Mesothelial cell of epicardium (in vitro differentiated cells): Measurements from ENCODE around the gene ARL13B. TPM values are rescaled to one million over a fixed set of nuclear protein-coding genes. Genes with fewer than 3 reads are reported as not detected.

ENCODE experiments used
- DNase-seq, 2 experiments: peaks; one replicate each; pipeline ENCODE4 v3.0.0; 2021; ENCODE audit warnings: low spot score in 2 of 2; ENCODE audit not compliant: unreplicated experiment in 2 of 2
- H3K27ac Mint-ChIP-seq: 2 replicates; pipeline ENCODE4 v1.8.0; 2021; ENCODE audit warnings: mixed read lengths
- H3K27me3 Mint-ChIP-seq: 2 replicates; pipeline ENCODE4 v1.8.0; 2021; ENCODE audit warnings: low read depth, mixed read lengths
- H3K36me3 Mint-ChIP-seq: 2 replicates; pipeline ENCODE4 v1.8.0; 2021; ENCODE audit warnings: mixed read lengths
- H3K4me1 Mint-ChIP-seq: 2 replicates; pipeline ENCODE4 v1.8.0; 2021; ENCODE audit warnings: mixed read lengths
- H3K4me3 Mint-ChIP-seq: 2 replicates; pipeline ENCODE4 v1.8.0; 2021; ENCODE audit warnings: mild to moderate bottlenecking, moderate library complexity, mixed read lengths
- H3K9me3 Mint-ChIP-seq: 2 replicates; pipeline ENCODE4 v1.8.0; 2021; ENCODE audit warnings: mixed read lengths
- total RNA-seq: library from RNA; stranded (reverse); gene quantifications from 3 replicates; pipeline ENCODE4 v1.2.1, GENCODE V29; 2021
- TF ChIP-seq, protein P1 (sequence below): fragments of 200-600 bp; sonication (generic); IDR thresholded peaks from one replicate; pipeline ENCODE4 v1.5.0; 2021; ENCODE audit warnings: antibody characterized with exemption; ENCODE audit not compliant: unreplicated experiment

The ARL13B gene
- total RNA-seq, 1 donor from 2014 or later: 14.1 TPM

DNA sequence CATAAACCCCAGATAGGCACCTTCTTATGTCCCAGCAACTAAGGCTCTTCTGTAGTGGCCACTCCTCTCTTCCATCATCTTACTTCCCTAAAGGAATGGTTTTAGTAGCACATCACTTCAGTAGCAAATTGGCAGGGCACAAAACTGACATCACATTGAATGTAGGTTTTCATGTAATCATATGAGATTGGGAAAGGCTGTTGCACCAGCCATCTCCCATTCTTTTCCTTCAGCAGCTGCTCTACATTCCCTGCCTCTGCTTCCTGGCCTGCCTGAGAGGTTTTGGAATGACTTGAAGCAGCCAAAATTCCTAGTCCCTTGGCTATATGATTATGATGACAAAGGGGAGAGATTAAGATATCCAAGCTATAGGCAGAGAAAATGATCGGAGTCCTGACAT, 119.4 kb downstream of the ARL13B start:
- peaks cover 42% of the 10 kb centered on the region for H3K36me3 Mint-ChIP-seq
- H3K27me3 Mint-ChIP-seq: no peaks in the 10 kb centered on the region
- no peak overlapping the region for H3K27ac Mint-ChIP-seq
- TF ChIP-seq, protein P1, sequence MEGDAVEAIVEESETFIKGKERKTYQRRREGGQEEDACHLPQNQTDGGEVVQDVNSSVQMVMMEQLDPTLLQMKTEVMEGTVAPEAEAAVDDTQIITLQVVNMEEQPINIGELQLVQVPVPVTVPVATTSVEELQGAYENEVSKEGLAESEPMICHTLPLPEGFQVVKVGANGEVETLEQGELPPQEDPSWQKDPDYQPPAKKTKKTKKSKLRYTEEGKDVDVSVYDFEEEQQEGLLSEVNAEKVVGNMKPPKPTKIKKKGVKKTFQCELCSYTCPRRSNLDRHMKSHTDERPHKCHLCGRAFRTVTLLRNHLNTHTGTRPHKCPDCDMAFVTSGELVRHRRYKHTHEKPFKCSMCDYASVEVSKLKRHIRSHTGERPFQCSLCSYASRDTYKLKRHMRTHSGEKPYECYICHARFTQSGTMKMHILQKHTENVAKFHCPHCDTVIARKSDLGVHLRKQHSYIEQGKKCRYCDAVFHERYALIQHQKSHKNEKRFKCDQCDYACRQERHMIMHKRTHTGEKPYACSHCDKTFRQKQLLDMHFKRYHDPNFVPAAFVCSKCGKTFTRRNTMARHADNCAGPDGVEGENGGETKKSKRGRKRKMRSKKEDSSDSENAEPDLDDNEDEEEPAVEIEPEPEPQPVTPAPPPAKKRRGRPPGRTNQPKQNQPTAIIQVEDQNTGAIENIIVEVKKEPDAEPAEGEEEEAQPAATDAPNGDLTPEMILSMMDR: no peak
- H3K4me3 Mint-ChIP-seq: no peak overlapping the region
- no peaks in the 10 kb centered on the region for H3K9me3 Mint-ChIP-seq
- DNase-seq: no peak
- H3K4me1 Mint-ChIP-seq: no peaks in the 10 kb centered on the region

DNA sequence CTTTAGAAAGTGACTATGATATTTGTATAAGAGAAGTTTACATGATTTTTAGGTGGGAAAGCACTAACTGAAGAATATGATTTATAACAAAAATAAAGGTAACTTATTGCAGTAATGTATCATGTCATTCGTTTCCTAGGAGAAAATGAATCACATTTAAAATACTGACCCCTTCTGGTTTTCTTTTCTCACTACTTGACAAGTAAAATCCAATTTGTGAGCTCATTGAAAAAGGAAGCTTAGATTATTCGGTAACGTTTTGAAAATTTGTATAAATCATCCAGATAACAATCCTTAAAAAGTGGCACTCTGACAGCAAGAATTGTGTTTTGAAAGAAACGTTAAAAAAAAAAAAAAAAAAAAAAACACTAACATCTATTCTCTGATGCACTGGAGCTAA, 121.9 kb downstream of the ARL13B start:
- Mint-ChIP-seq H3K36me3 (peaks cover 33% of the 10 kb centered on the region), H3K4me3 (no peak overlapping the region), H3K27me3 (no peaks in the 10 kb centered on the region), H3K9me3 (no peaks in the 10 kb centered on the region), H3K4me1 (peaks cover 16% of the 10 kb centered on the region), H3K27ac (no peak overlapping the region)
- DNase-seq: no peak
- TF ChIP-seq, protein P1: no peak

Other genes starting within 250 kb of the ARL13B start
- 15.4 to 16.9 TPM (median 16.0 TPM) in 3 replicates for gene PROS1, start 6.3 kb upstream of the ARL13B start, total RNA-seq
- 0.18 TPM in 1 of 3 replicates, not detected in the others for gene STX19, start 48.4 kb downstream of the ARL13B start, total RNA-seq
- gene DHFR2, start 82.8 kb downstream of the ARL13B start, total RNA-seq: 8.0 to 9.6 TPM (median 8.2 TPM) in 3 replicates
- 15.7 to 17.3 TPM (median 16.8 TPM) in 3 replicates for gene NSUN3, start 82.9 kb downstream of the ARL13B start, total RNA-seq